ENCODE data around the gene TTLL11.

- TF ChIP-seq POLR2A (IDR thresholded peaks at IDR 0.05; ENCODE audit: low read length) (no peak), GATA1 (IDR thresholded peaks at IDR 0.05; ENCODE audit: low read depth, low read length) (no peak)
These were observed 275.6 kb downstream of the TTLL11 start for GRCh38 chr9:121817476-121817875.
